ENCODE measurements around the gene NSMCE4A.

DNA sequence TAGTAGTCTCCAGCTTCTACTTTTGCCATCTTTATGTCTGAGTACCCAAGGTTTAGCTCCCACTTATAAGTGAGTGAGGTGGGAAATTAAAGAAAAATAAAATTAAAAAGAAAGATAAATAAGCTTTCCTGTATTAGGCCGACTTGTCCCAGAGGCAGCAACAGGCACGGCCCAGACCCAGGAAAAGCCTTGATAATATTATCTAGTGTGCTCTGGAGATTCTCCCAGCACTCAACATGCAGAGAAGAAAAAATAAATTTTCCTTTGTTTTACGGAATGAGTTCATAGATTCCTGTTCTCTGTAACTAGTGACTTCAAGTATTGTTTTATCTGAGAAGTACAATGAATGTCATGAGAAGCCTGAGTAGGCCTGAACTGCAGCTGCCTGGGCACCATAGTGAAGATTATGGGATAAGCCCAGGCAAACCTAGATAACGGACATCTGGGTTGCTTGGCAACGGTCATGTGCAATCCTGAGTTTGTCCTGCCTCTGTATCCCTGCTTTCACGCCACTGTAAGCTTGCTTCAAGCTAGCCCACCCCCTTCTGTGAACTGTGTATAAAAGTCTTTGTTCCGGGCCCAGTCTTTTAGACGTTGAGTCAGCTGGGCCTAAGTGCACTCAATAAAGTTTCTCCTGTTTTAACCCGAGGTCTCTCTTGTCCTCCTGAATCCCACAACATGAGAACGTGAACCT, 53.6 kb downstream of the NSMCE4A start:
- no peak for TF ChIP-seq FOXK1 (CRISPR knock-in tag; IDR thresholded peaks at IDR 0.05)
- TF ChIP-seq, protein P1, sequence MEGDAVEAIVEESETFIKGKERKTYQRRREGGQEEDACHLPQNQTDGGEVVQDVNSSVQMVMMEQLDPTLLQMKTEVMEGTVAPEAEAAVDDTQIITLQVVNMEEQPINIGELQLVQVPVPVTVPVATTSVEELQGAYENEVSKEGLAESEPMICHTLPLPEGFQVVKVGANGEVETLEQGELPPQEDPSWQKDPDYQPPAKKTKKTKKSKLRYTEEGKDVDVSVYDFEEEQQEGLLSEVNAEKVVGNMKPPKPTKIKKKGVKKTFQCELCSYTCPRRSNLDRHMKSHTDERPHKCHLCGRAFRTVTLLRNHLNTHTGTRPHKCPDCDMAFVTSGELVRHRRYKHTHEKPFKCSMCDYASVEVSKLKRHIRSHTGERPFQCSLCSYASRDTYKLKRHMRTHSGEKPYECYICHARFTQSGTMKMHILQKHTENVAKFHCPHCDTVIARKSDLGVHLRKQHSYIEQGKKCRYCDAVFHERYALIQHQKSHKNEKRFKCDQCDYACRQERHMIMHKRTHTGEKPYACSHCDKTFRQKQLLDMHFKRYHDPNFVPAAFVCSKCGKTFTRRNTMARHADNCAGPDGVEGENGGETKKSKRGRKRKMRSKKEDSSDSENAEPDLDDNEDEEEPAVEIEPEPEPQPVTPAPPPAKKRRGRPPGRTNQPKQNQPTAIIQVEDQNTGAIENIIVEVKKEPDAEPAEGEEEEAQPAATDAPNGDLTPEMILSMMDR (IDR thresholded peaks at IDR 0.05), result no peak
- no peak for TF ChIP-seq NFYB (CRISPR knock-in tag; conservative IDR thresholded peaks at IDR 0.05; ENCODE audit: low read depth)
- no peak for TF ChIP-seq ESRRA (CRISPR knock-in tag; IDR thresholded peaks at IDR 0.05; ENCODE audit: borderline replicate concordance)
- no peak for TF ChIP-seq NR2C2 (CRISPR knock-in tag; IDR thresholded peaks at IDR 0.05)
- TF ChIP-seq, protein P2, sequence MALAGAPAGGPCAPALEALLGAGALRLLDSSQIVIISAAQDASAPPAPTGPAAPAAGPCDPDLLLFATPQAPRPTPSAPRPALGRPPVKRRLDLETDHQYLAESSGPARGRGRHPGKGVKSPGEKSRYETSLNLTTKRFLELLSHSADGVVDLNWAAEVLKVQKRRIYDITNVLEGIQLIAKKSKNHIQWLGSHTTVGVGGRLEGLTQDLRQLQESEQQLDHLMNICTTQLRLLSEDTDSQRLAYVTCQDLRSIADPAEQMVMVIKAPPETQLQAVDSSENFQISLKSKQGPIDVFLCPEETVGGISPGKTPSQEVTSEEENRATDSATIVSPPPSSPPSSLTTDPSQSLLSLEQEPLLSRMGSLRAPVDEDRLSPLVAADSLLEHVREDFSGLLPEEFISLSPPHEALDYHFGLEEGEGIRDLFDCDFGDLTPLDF (CRISPR knock-in tag; IDR thresholded peaks at IDR 0.05), result no peak
